ENCODE data around the gene LNP1. TPM values are rescaled to one million over a fixed set of nuclear protein-coding genes. Genes with fewer than 3 reads are reported as not detected.
"Not testable (repeated sequence)": the region's sequence is repeated elsewhere in the genome, so short reads cannot be mapped to it uniquely, and the experiment has no call there.

LNP1 gene
- total RNA-seq, 1 experiment from 2014 or later: 6.7 TPM

- TF ChIP-seq ZSCAN18 (CRISPR knock-in tag; IDR thresholded peaks at IDR 0.05) (no peak), PREB (CRISPR knock-in tag; IDR thresholded peaks at IDR 0.05; ENCODE audit: borderline replicate concordance) (no peak), NFYB (CRISPR knock-in tag; conservative IDR thresholded peaks at IDR 0.05; ENCODE audit: low read depth) (peak; percentile 2; the same call in 1 of the 2 replicates), CTCF (IDR thresholded peaks at IDR 0.05) (no peak), AR (CRISPR knock-in tag; IDR thresholded peaks at IDR 0.05) (no peak), SP1 (CRISPR knock-in tag; conservative IDR thresholded peaks at IDR 0.05) (peak; percentile 77), GABPB1 (CRISPR knock-in tag; IDR thresholded peaks at IDR 0.05) (peak; percentile 83; the same call in 1 of the 2 replicates), ATF3 (CRISPR knock-in tag; conservative IDR thresholded peaks at IDR 0.05) (no peak), TP53 (CRISPR knock-in tag; IDR thresholded peaks at IDR 0.05) (no peak), ZMAT4 (CRISPR knock-in tag; IDR thresholded peaks at IDR 0.05) (no peak)
- TF ChIP-seq, protein P1, sequence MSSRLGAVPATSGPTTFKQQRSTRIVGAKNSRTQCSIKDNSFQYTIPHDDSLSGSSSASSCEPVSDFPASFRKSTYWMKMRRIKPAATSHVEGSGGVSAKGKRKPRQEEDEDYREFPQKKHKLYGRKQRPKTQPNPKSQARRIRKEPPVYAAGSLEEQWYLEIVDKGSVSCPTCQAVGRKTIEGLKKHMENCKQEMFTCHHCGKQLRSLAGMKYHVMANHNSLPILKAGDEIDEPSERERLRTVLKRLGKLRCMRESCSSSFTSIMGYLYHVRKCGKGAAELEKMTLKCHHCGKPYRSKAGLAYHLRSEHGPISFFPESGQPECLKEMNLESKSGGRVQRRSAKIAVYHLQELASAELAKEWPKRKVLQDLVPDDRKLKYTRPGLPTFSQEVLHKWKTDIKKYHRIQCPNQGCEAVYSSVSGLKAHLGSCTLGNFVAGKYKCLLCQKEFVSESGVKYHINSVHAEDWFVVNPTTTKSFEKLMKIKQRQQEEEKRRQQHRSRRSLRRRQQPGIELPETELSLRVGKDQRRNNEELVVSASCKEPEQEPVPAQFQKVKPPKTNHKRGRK (CRISPR knock-in tag; IDR thresholded peaks at IDR 0.05; ENCODE audit: borderline replicate concordance): no peak
Observed at GRCh38 chr3:100400780-100401673, at the start of gene LNP1, which contains the start of gene TOMM70 (continued).

DNA sequence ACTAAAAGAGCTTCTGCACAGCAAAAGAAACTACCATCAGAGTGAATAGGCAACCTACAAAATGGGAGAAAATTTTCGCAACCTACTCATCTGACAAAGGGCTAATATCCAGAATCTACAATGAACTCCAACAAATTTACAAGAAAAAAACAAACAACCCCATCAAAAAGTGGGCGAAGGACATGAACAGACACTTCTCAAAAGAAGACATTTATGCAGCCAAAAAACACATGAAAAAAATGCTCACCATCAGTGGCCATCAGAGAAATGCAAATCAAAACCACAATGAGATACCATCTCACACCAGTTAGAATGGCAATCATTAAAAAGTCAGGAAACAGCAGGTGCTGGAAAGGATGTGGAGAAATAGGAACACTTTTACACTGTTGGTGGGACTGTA lies 49.6 kb upstream of the LNP1 start:
- H3K4me3 Mint-ChIP-seq; H3K27me3 Mint-ChIP-seq (ENCODE audit: low read depth); H3K9me3 Mint-ChIP-seq; H3K27ac Mint-ChIP-seq; CTCF ChIA-PET; POLR2A ChIA-PET; H3K4me1 Mint-ChIP-seq; ATAC-seq; DNase-seq (ENCODE audit: low spot score): not testable (repeated sequence)
- peaks cover 35% of the 10 kb centered on the region for H3K36me3 Mint-ChIP-seq
